ENCODE measurements around the gene PTCH1. TPM values are rescaled to one million over a fixed set of nuclear protein-coding genes. Genes with fewer than 3 reads are reported as not detected.
A peak's percentile ranks its signal among the peaks of the same experiment; 100 is the strongest.

The PTCH1 gene
- total and polyA plus RNA-seq, 4 donors = 3.1 to 31.1 (median 12.1) TPM

- no peak for ATAC-seq (ENCODE audit: insufficient read depth, low FRiP score)
Observed at GRCh38 chr9:95522871-95523370, 6.2 kb upstream of the PTCH1 start.

GRCh38 chr9:95521699-95522098, 4.9 kb upstream of the PTCH1 start:
- Histone ChIP-seq H3K27me3 (ENCODE audit: control insufficient read depth in 3 of 3, insufficient read depth in 3 of 3, low read length in 2 of 3) (peaks cover 0 to 2% (median 0%) of the 10 kb centered on the region in 3 donors), H3K4me1 (ENCODE audit: control insufficient read depth in 5 of 5, insufficient read depth in 5 of 5, low read length in 5 of 5) (peaks cover 0 to 19% (median 1%) of the 10 kb centered on the region in 5 donors), H3K36me3 (ENCODE audit: control insufficient read depth in 4 of 4, insufficient read depth in 4 of 4, low read length in 4 of 4) (no peaks in the 10 kb centered on the region), H3K27ac (ENCODE audit: low read depth in 1 of 2, low read length in 1 of 2) (no peak overlapping the region), H3K4me3 (no peak overlapping the region), H3K9ac (ENCODE audit: insufficient read depth in 1 of 2, low read length in 2 of 2) (no peak overlapping the region), H3K9me3 (ENCODE audit: control insufficient read depth in 4 of 4, insufficient read depth in 3 of 4, low read length in 3 of 4) (no peaks in the 10 kb centered on the region)
- DNase-seq (no peak), ATAC-seq (ENCODE audit: insufficient read depth, low FRiP score) (no peak)
- 95 to 97% methylated on average over 3 of the region's 3 CpGs for WGBS, 2 donors
- TF ChIP-seq CTCF (IDR thresholded peaks at IDR 0.05; ENCODE audit: control extremely low read depth, extremely low read depth) = no peak

More at GRCh38 chr9:95522871-95523370, 6.2 kb upstream of the PTCH1 start:
- no peak overlapping the region for H3K27ac ChIP-seq (ENCODE audit: low read depth in 1 of 2, low read length in 1 of 2)
- H3K27me3 ChIP-seq (ENCODE audit: control insufficient read depth in 3 of 3, insufficient read depth in 3 of 3, low read length in 2 of 3) = peaks cover 0 to 2% (median 0%) of the 10 kb centered on the region in 3 donors
- TF ChIP-seq CTCF (IDR thresholded peaks at IDR 0.05; ENCODE audit: control extremely low read depth, extremely low read depth) = no peak
- H3K4me1 ChIP-seq (ENCODE audit: control insufficient read depth in 5 of 5, insufficient read depth in 5 of 5, low read length in 5 of 5) = peaks cover 0 to 14% (median 1%) of the 10 kb centered on the region in 5 donors
- no peak for DNase-seq
- no peak overlapping the region for H3K4me3 ChIP-seq
- H3K36me3 ChIP-seq (ENCODE audit: control insufficient read depth in 4 of 4, insufficient read depth in 4 of 4, low read length in 4 of 4) = no peaks in the 10 kb centered on the region
- H3K9ac ChIP-seq (ENCODE audit: insufficient read depth in 1 of 2, low read length in 2 of 2) = no peak overlapping the region
- no peaks in the 10 kb centered on the region for H3K9me3 ChIP-seq (ENCODE audit: control insufficient read depth in 4 of 4, insufficient read depth in 3 of 4, low read length in 3 of 4)
- WGBS, 2 donors = 67 to 68% methylated on average over 3 of the region's 3 CpGs

DNA sequence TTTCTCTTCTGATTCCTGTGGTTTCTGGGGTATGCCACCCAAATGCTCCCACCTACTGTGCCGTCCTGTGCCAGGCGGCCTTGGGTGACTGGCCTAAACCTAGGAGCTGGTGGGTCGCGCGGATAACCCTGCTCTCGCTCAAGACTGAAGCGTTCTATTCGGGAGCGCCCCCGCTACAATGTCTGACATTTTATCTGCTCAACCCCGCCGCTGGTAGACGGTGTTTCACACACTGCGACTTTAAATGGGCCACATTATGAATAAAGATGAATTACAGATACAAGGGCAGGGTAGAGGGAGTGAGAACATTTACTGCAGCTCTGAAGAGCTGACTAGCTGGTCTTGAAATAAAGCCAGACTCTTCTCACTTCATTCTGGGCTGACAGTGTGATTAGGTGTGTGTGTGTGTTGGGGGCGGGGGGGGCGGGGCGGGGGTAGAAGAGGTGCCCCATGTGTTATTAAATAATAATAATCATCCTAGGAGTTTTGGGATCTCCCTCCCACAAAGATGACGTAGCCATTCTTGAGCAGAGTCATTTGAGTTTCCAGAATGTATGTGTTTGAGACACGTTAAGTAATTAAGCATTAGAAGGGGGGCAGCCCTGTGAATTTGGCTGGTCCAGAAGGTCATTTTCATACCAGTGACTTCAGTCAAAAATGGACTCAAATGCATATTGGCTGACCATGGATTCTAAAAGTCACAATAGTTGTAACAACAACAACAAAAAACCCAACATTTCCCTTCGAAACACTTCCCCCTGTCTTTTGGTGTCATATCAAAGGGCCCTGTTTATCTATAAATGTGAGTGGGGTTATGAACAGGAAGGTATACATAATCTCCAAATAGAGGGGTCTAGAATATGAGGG, 1.0 kb upstream of the PTCH1 start:
- TF ChIP-seq CTCF (IDR thresholded peaks at IDR 0.05; ENCODE audit: control extremely low read depth, extremely low read depth) = no peak
- H3K36me3 ChIP-seq (ENCODE audit: control insufficient read depth in 4 of 4, insufficient read depth in 4 of 4, low read length in 4 of 4) = peaks cover 0 to 6% (median 0%) of the 10 kb centered on the region in 4 donors
- peaks cover 0 to 47% (median 5%) of the 10 kb centered on the region in 5 donors for H3K4me1 ChIP-seq (ENCODE audit: control insufficient read depth in 5 of 5, insufficient read depth in 5 of 5, low read length in 5 of 5)
- H3K9me3 ChIP-seq (ENCODE audit: control insufficient read depth in 4 of 4, insufficient read depth in 3 of 4, low read length in 3 of 4) = no peaks in the 10 kb centered on the region
- H3K27me3 ChIP-seq (ENCODE audit: control insufficient read depth in 3 of 3, insufficient read depth in 3 of 3, low read length in 2 of 3) = no peaks in the 10 kb centered on the region
- WGBS, 2 donors = 58 to 69% methylated on average over 20 of the region's 20 CpGs
- H3K9ac ChIP-seq (ENCODE audit: insufficient read depth in 1 of 2, low read length in 2 of 2) = peak overlapping the region in 1 of 2 donors; percentile 90
- no peak for ATAC-seq (ENCODE audit: insufficient read depth, low FRiP score)
- no peak overlapping the region for H3K27ac ChIP-seq (ENCODE audit: low read depth in 1 of 2, low read length in 1 of 2)
- DNase-seq = peak; percentile 60 to 81 (median 77)
- H3K4me3 ChIP-seq = no peak overlapping the region
